ENCODE data around the gene LIMD2. TPM values are rescaled to one million over a fixed set of nuclear protein-coding genes. Genes with fewer than 3 reads are reported as not detected.
"Not testable (repeated sequence)": the region's sequence is repeated elsewhere in the genome, so short reads cannot be mapped to it uniquely, and the experiment has no call there.

LIMD2 gene
- total and polyA plus RNA-seq, 2 experiments from 2014 or later: 58.8 to 74.1 TPM

- Histone ChIP-seq H3K4me3 (no peak overlapping the region), H3K36me3 (peaks cover 13% of the 10 kb centered on the region), H3K27ac (peak overlapping the region; percentile 67), H3K9me3 (ENCODE audit: low read depth) (no peaks in the 10 kb centered on the region), H3K4me1 (ENCODE audit: low read depth) (peaks cover 20% of the 10 kb centered on the region), H3K27me3 (no peaks in the 10 kb centered on the region)
- no peak for DNase-seq (ENCODE audit: low read depth in 1 of 2, low spot score in 1 of 2)
- TF ChIP-seq CTCF (IDR thresholded peaks at IDR 0.05; ENCODE audit: low read depth, low read length): no peak
Observed at GRCh38 chr17:63722403-63722802, 22.5 kb upstream of the LIMD2 start.

DNA sequence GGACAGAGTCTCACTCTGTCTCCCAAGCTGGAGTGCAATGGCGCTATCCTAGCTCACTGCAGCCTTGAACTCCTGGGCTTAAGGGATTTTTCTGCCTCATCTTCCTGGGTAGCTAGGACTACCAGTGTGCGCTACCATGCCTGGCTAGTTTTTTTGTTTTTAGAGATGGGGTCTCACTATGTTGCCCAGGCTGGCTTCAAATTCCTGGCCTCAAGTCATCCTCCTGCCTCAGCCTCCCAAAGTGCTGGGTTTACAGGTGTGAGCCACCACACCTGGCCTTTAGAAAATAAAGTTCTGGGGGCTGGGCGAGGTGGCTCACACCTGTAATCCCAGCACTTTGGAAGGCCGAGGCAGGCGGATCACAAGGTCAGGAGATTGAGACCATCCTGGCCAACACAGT is 20.3 kb upstream of the LIMD2 start:
- not testable (repeated sequence) for H3K27me3 ChIP-seq; H3K36me3 ChIP-seq; H3K9me3 ChIP-seq (ENCODE audit: low read depth); H3K4me3 ChIP-seq; H3K27ac ChIP-seq; DNase-seq (ENCODE audit: low read depth in 1 of 2, low spot score in 1 of 2)
- H3K4me1 ChIP-seq (ENCODE audit: low read depth): peaks cover 20% of the 10 kb centered on the region

DNA sequence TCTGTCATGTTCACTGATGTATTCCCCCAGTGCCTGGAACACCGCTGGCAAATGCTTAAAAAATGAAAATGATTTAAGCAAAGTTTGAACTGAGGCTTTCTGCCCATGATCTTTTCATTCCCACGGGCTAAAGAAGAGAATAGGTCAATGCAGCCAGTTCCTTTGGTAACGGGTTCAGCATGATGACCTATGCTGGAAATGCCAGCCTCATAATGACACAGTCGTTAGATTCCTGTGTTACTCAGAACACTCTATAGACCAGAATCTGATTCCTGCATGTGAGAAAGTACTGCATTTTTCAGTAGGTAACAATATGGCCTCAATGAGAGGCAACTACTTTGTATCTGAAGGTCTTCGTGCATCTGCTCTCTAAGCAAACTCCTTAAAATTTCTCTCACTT is 19.1 kb upstream of the LIMD2 start:
- Histone ChIP-seq H3K27me3 (no peaks in the 10 kb centered on the region), H3K4me3 (no peak overlapping the region), H3K9me3 (ENCODE audit: low read depth) (no peaks in the 10 kb centered on the region), H3K27ac (no peak overlapping the region), H3K4me1 (ENCODE audit: low read depth) (peaks cover 27% of the 10 kb centered on the region), H3K36me3 (no peaks in the 10 kb centered on the region)
- DNase-seq (ENCODE audit: low read depth in 1 of 2, low spot score in 1 of 2): no peak
- TF ChIP-seq CTCF (IDR thresholded peaks at IDR 0.05; ENCODE audit: low read depth, low read length): no peak

DNA sequence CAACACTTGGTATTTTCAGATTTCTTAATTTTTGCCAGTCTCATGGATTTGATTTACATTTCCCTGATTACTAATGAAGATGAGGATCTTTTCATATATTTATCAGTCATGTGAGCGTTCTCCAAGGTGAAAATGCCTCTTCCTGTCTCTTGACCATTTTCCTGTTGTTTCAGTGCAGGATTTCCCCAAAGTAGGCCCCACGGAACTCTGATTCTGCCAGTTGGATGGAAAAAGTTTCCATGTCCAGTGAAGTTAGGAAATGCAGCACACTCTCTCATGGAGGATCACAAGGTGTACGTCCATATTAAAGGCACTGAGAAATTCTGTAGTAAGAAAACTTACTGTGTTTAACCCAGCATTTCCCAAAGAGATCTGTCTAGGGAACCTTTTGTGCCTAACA is 16.5 kb upstream of the LIMD2 start:
- TF ChIP-seq CTCF (IDR thresholded peaks at IDR 0.05; ENCODE audit: low read depth, low read length): no peak
- Histone ChIP-seq H3K27ac (no peak overlapping the region), H3K36me3 (peaks cover 10% of the 10 kb centered on the region), H3K27me3 (no peaks in the 10 kb centered on the region), H3K9me3 (ENCODE audit: low read depth) (no peaks in the 10 kb centered on the region), H3K4me1 (ENCODE audit: low read depth) (peaks cover 9% of the 10 kb centered on the region), H3K4me3 (no peak overlapping the region)
- no peak for DNase-seq (ENCODE audit: low read depth in 1 of 2, low spot score in 1 of 2)

DNA sequence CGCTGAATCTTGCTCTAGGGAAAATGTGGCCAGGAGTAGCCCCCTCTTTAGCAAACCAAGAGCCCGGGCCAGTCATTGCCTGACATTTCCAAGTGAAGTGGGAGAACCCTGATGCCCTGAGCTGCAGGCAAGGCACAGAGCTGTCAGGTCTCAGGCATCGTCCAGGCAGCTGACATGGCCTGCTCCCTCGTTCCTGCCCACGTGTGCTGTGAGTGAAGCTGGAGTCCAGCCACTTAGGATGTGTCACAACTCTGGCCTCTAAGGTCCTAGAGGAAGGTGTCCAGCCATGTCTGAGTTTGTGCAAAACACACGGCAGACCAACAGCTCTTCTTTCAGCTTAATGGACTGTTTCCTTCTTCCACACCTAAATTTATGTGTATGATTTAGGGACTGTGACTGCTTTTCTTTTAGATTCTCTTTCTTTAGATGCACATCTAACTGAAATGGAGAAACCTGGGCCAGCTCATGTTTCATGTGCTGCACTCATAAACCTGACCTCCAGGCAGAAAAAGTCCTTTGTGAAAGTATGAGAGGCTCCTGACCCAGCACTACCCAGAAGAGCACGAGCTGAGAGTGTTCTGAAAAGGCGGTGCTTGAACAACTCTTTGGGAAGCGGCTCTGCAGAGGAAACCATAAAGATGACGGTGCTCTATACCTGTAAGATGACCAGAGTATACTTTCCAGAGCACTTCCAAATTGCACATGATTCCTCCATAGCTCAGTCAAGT is 14.8 kb upstream of the LIMD2 start:
- no peak overlapping the region for H3K4me3 ChIP-seq
- DNase-seq (ENCODE audit: low read depth in 1 of 2, low spot score in 1 of 2): peak; percentile 29 to 66
- no peak for TF ChIP-seq CTCF (IDR thresholded peaks at IDR 0.05; ENCODE audit: low read depth, low read length)
- H3K27me3 ChIP-seq: no peaks in the 10 kb centered on the region
- no peaks in the 10 kb centered on the region for H3K9me3 ChIP-seq (ENCODE audit: low read depth)
- peaks cover 9% of the 10 kb centered on the region for H3K4me1 ChIP-seq (ENCODE audit: low read depth)
- H3K36me3 ChIP-seq: peaks cover 12% of the 10 kb centered on the region
- H3K27ac ChIP-seq: peak overlapping the region; percentile 74

DNA sequence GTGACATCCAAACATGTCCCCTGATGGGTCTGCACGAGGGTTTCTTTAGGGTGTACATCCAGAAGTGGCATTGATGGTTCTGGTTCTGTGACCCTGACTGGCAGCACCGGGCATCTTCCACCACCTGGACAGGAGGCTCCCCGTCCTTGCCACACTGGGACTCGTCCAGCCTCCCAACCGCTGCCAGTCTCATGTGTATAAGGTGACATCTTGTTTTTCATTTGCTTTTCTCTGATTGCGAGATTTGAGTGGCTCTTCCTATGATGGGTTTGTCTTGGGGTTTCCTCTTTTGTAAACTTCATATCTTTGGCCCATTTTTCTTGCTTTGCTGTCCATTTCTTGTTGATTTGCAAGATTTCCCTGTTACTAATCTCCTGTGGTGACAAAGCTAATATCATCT is 9.2 kb upstream of the LIMD2 start:
- no peak for DNase-seq (ENCODE audit: low read depth in 1 of 2, low spot score in 1 of 2)
- Histone ChIP-seq H3K4me3 (no peak overlapping the region), H3K36me3 (peaks cover 23% of the 10 kb centered on the region), H3K27ac (no peak overlapping the region), H3K4me1 (ENCODE audit: low read depth) (peaks cover 3% of the 10 kb centered on the region), H3K27me3 (no peaks in the 10 kb centered on the region), H3K9me3 (ENCODE audit: low read depth) (no peaks in the 10 kb centered on the region)
- TF ChIP-seq CTCF (IDR thresholded peaks at IDR 0.05; ENCODE audit: low read depth, low read length): no peak

Measured in cardiac muscle cell (in vitro differentiated cells and primary cell).